ENCODE results near the gene DYSF. TPM values are rescaled to one million over a fixed set of nuclear protein-coding genes. Genes with fewer than 3 reads are reported as not detected.

Gene DYSF
- total RNA-seq, 1 donor from 2014 or later, result 112 TPM

DNA sequence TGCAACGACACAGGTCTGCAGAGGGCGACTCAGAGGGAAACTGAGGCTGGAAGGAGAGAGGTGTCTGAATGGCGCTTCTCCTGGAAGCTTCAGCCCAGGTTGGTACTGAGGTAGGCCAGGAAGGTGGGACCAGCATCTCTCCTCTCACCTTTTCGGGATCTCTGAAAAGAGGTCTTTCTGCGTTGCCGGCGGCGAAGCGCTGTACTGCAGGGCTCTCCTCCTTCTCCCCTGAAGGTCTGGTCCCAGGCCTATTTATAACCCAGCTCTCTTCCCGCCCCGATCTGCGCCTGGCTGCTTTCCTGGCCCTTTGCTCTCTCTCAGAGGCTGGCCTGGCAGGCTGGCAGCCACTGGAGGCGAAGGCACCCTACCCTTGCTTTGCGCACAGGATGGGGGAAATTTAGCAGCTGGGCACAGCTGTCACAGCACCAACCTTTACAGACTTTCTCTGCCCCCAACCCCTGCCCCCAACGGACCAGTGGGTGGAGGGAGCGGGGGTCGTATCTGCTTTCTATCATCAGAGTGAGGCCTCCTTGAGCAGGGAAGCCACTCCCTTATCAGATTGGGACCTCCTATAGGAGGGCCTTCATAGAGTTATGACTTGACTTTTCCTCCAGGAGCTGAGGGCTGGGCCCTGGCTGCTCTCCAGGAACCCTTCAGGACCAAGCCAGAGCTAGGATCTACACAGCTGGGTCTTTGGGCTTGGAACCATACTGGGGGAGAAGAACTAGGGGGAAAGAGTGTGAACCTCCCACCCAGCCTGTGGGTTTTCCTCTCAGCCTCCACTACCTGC lies 1.1 kb downstream of the DYSF start:
- H3K4me3 Mint-ChIP-seq (ENCODE audit: unreplicated experiment), result peak overlapping the region; percentile 74
- H3K4me1 Mint-ChIP-seq (ENCODE audit: low read depth), result peaks cover 74% of the 10 kb centered on the region
- no peaks in the 10 kb centered on the region for H3K27me3 Mint-ChIP-seq (ENCODE audit: low read depth)
- DNase-seq (ENCODE audit: low spot score), result no peak
- no peaks in the 10 kb centered on the region for H3K36me3 Mint-ChIP-seq (ENCODE audit: low read depth)
- peak overlapping the region; percentile 76 for H3K27ac Mint-ChIP-seq (ENCODE audit: unreplicated experiment)
- H3K9me3 Mint-ChIP-seq (ENCODE audit: low read depth), result no peaks in the 10 kb centered on the region
- no peak for TF ChIP-seq CTCF (IDR thresholded peaks at IDR 0.05)

- H3K9me3 Mint-ChIP-seq (ENCODE audit: low read depth), result no peaks in the 10 kb centered on the region
- peak overlapping the region; percentile 74 for H3K4me3 Mint-ChIP-seq (ENCODE audit: unreplicated experiment)
- H3K4me1 Mint-ChIP-seq (ENCODE audit: low read depth), result peaks cover 77% of the 10 kb centered on the region
- peak; percentile 50 for TF ChIP-seq CTCF (IDR thresholded peaks at IDR 0.05)
- peak overlapping the region; percentile 76 for H3K27ac Mint-ChIP-seq (ENCODE audit: unreplicated experiment)
- no peaks in the 10 kb centered on the region for H3K27me3 Mint-ChIP-seq (ENCODE audit: low read depth)
- no peak for DNase-seq (ENCODE audit: low spot score)
- H3K36me3 Mint-ChIP-seq (ENCODE audit: low read depth), result no peaks in the 10 kb centered on the region
These were observed 1.8 kb downstream of the DYSF start for GRCh38 chr2:71455011-71455740.

- DNase-seq (ENCODE audit: low spot score), result no peak
These were observed 2.6 kb downstream of the DYSF start for GRCh38 chr2:71455741-71456569.

GRCh38 chr2:71456617-71457016 lies 3.3 kb downstream of the DYSF start:
- DNase-seq (ENCODE audit: low spot score), result no peak
- Mint-ChIP-seq H3K36me3 (ENCODE audit: low read depth) (no peaks in the 10 kb centered on the region), H3K4me1 (ENCODE audit: low read depth) (peaks cover 82% of the 10 kb centered on the region), H3K27me3 (ENCODE audit: low read depth) (no peaks in the 10 kb centered on the region), H3K27ac (ENCODE audit: unreplicated experiment) (peak overlapping the region; percentile 76), H3K4me3 (ENCODE audit: unreplicated experiment) (no peak overlapping the region), H3K9me3 (ENCODE audit: low read depth) (no peaks in the 10 kb centered on the region)
- TF ChIP-seq CTCF (IDR thresholded peaks at IDR 0.05), result no peak

More at GRCh38 chr2:71455741-71456569, 2.6 kb downstream of the DYSF start:
- TF ChIP-seq CTCF (IDR thresholded peaks at IDR 0.05), result peak; percentile 3
- Mint-ChIP-seq H3K36me3 (ENCODE audit: low read depth) (no peaks in the 10 kb centered on the region), H3K9me3 (ENCODE audit: low read depth) (no peaks in the 10 kb centered on the region), H3K4me1 (ENCODE audit: low read depth) (peaks cover 82% of the 10 kb centered on the region), H3K4me3 (ENCODE audit: unreplicated experiment) (peak overlapping the region; percentile 47), H3K27me3 (ENCODE audit: low read depth) (no peaks in the 10 kb centered on the region), H3K27ac (ENCODE audit: unreplicated experiment) (peak overlapping the region; percentile 76)
